ENCODE data around the gene TOR1AIP2. TPM values are rescaled to one million over a fixed set of nuclear protein-coding genes. Genes with fewer than 3 reads are reported as not detected.
A peak's percentile ranks its signal among the peaks of the same experiment; 100 is the strongest.

Gene TOR1AIP2
- total and polyA plus RNA-seq, 2 of the 13 experiments (the other 11 are each of a cell fraction or from before 2014, with no cell fraction given), result 35.2 to 65.8 TPM

- TF ChIP-seq KIAA2018 (CRISPR knock-in tag; IDR thresholded peaks at IDR 0.05; ENCODE audit: borderline replicate concordance), result no peak
- no peak for TF ChIP-seq PHF21A (CRISPR knock-in tag; IDR thresholded peaks at IDR 0.05)
- TF ChIP-seq POGK (CRISPR knock-in tag; conservative IDR thresholded peaks at IDR 0.05), result no peak
- TF ChIP-seq ZNF607 (CRISPR knock-in tag; IDR thresholded peaks at IDR 0.05; ENCODE audit: borderline replicate concordance), result no peak
- TF ChIP-seq NFE2L2 (IDR thresholded peaks at IDR 0.05; ENCODE audit: low read length), result no peak
- TF ChIP-seq SIN3B (IDR thresholded peaks at IDR 0.05; ENCODE audit: low read length), result no peak
- no peak for TF ChIP-seq MBD4 (IDR thresholded peaks at IDR 0.05; ENCODE audit: borderline replicate concordance, low read length)
- no peak for TF ChIP-seq CCAR2 (optimal IDR thresholded peaks at IDR 0.05; ENCODE audit: low read depth, low read length)
- TF ChIP-seq SUZ12 (IDR thresholded peaks at IDR 0.05; ENCODE audit: low read depth, low read length), result no peak
- TF ChIP-seq CCDC6 (CRISPR knock-in tag; IDR thresholded peaks at IDR 0.05), result peak; percentile 5; the same call in 1 of the 2 replicates
- no peak for TF ChIP-seq PBX3 (CRISPR knock-in tag; IDR thresholded peaks at IDR 0.05; ENCODE audit: borderline replicate concordance)
- TF ChIP-seq ZNF331 (CRISPR knock-in tag; IDR thresholded peaks at IDR 0.05), result no peak
- no peak for TF ChIP-seq GRHL1 (CRISPR knock-in tag; conservative IDR thresholded peaks at IDR 0.05)
- TF ChIP-seq BRD4 (CRISPR knock-in tag; IDR thresholded peaks at IDR 0.05), result no peak
- TF ChIP-seq HOMEZ (CRISPR knock-in tag; IDR thresholded peaks at IDR 0.05; ENCODE audit: low read depth), result no peak
- no peak for TF ChIP-seq BHLHE40 (IDR thresholded peaks at IDR 0.05; ENCODE audit: low read length)
These were observed 4.1 kb upstream of the TOR1AIP2 start (continued) for GRCh38 chr1:179881642-179882252.

All from HepG2 (cell line).